ENCODE measurements around the gene KCNG2. TPM values are rescaled to one million over a fixed set of nuclear protein-coding genes. Genes with fewer than 3 reads are reported as not detected.

KCNG2 gene
- total and polyA plus RNA-seq, 2 of the 13 experiments (the other 11 are each of a cell fraction or from before 2014, with no cell fraction given): not detected

GRCh38 chr18:79795446-79795845 is 2.3 kb upstream of the KCNG2 start (continued):
- TF ChIP-seq TBX2 (CRISPR knock-in tag; IDR thresholded peaks at IDR 0.05; ENCODE audit: borderline replicate concordance) (peak; percentile 92; the same call in 1 of the 2 replicates), ZHX1 (CRISPR knock-in tag; IDR thresholded peaks at IDR 0.05; ENCODE audit: low read depth) (0 out of 2 replicates have a peak, but pooled peaks have one; percentile 45), NFE2 (CRISPR knock-in tag; IDR thresholded peaks at IDR 0.05) (no peak), PHF5A (CRISPR knock-in tag; IDR thresholded peaks at IDR 0.05; ENCODE audit: low read depth, unreplicated experiment) (no peak), ZNF619 (CRISPR knock-in tag; IDR thresholded peaks at IDR 0.05) (no peak), MXD1 (CRISPR knock-in tag; IDR thresholded peaks at IDR 0.05) (0 out of 2 replicates have a peak, but pooled peaks have one; percentile 51), SP2 (CRISPR knock-in tag; IDR thresholded peaks at IDR 0.05) (no peak), NCOA2 (CRISPR knock-in tag; IDR thresholded peaks at IDR 0.05) (peak; percentile 72), ZNF737 (CRISPR knock-in tag; IDR thresholded peaks at IDR 0.05; ENCODE audit: borderline replicate concordance) (no peak), ZNF776 (CRISPR knock-in tag; IDR thresholded peaks at IDR 0.05) (no peak), ZNF792 (CRISPR knock-in tag; IDR thresholded peaks at IDR 0.05) (no peak), ZBTB42 (CRISPR knock-in tag; IDR thresholded peaks at IDR 0.05) (no peak), SOX13 (IDR thresholded peaks at IDR 0.05) (peak; percentile 65), SOX13 (CRISPR knock-in tag; conservative IDR thresholded peaks at IDR 0.05 in 1 of 2, IDR thresholded peaks at IDR 0.05 in 1 of 2) (peak in 1 of 2 experiments; percentile 87; a peak in 2 of 4 replicates), ZNF282 (IDR thresholded peaks at IDR 0.05; ENCODE audit: partially characterized antibody) (no peak), RBAK (CRISPR knock-in tag; IDR thresholded peaks at IDR 0.05) (no peak), ZNF343 (CRISPR knock-in tag; IDR thresholded peaks at IDR 0.05) (no peak), SPEN (CRISPR knock-in tag; IDR thresholded peaks at IDR 0.05; ENCODE audit: low read depth) (peak; percentile 52; the same call in 1 of the 2 replicates), NFKBIZ (CRISPR knock-in tag; IDR thresholded peaks at IDR 0.05) (peak; percentile 72; the same call in 1 of the 2 replicates), ZNF512 (CRISPR knock-in tag; IDR thresholded peaks at IDR 0.05) (no peak), TEAD2 (CRISPR knock-in tag; IDR thresholded peaks at IDR 0.05) (no peak)
- TF ChIP-seq, protein P1, sequence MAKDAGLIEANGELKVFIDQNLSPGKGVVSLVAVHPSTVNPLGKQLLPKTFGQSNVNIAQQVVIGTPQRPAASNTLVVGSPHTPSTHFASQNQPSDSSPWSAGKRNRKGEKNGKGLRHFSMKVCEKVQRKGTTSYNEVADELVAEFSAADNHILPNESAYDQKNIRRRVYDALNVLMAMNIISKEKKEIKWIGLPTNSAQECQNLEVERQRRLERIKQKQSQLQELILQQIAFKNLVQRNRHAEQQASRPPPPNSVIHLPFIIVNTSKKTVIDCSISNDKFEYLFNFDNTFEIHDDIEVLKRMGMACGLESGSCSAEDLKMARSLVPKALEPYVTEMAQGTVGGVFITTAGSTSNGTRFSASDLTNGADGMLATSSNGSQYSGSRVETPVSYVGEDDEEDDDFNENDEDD (CRISPR knock-in tag; IDR thresholded peaks at IDR 0.05; ENCODE audit: borderline replicate concordance): peak; percentile 86; the same call in 1 of the 2 replicates
- TF ChIP-seq, protein P2, sequence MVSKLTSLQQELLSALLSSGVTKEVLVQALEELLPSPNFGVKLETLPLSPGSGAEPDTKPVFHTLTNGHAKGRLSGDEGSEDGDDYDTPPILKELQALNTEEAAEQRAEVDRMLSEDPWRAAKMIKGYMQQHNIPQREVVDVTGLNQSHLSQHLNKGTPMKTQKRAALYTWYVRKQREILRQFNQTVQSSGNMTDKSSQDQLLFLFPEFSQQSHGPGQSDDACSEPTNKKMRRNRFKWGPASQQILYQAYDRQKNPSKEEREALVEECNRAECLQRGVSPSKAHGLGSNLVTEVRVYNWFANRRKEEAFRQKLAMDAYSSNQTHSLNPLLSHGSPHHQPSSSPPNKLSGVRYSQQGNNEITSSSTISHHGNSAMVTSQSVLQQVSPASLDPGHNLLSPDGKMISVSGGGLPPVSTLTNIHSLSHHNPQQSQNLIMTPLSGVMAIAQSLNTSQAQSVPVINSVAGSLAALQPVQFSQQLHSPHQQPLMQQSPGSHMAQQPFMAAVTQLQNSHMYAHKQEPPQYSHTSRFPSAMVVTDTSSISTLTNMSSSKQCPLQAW (CRISPR knock-in tag; IDR thresholded peaks at IDR 0.05): peak; percentile 37; the same call in 1 of the 2 replicates

Data from HepG2 (cell line).